Vagina (tissue), 2 donors: ENCODE measurements around the gene CHST9.

Source experiments
- POLR2AphosphoS5 ChIP-seq, 2 donors: sonication (generic); formaldehyde crosslinking; IDR thresholded peaks; one replicate each; pipeline ENCODE4 v1.9.0; 2017; ENCODE audit warnings: antibody characterized with exemption in 2 of 2, mild to moderate bottlenecking in 2 of 2, low read depth in 1 of 2; ENCODE audit not compliant: insufficient read depth in 1 of 2
- TF ChIP-seq, protein P1 (sequence below), 3 experiments: fragments of 450-650 bp in 2 of 3; fragments of 200-600 bp in 1 of 3; sonication (generic) in 1 of 3; IDR thresholded peaks; one replicate each; pipeline ENCODE4 v1.5.1; 2017 to 2019; ENCODE audit warnings: antibody characterized with exemption in 3 of 3, mild to moderate bottlenecking in 2 of 3, moderate library complexity in 2 of 3

DNA sequence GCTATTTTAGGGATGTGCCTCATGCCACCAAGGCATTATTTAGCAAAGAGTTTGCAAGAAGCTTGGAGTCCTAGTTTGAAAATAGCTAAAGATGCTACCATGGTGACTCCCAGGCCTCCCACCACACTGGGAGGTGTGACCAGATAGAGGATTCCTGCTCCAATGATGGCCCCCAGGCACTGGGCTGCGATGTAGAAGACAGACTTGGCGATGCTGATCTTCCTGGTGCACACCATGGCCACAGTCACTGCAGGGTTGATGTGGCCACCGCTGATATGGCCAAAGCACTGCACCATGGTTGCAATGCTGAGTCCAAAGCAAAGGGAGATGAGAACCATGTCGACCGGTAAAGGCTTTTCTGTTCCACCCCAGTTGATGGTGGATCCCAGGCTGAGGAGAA lies 323.0 kb downstream of the CHST9 start:
- TF ChIP-seq, protein P1, sequence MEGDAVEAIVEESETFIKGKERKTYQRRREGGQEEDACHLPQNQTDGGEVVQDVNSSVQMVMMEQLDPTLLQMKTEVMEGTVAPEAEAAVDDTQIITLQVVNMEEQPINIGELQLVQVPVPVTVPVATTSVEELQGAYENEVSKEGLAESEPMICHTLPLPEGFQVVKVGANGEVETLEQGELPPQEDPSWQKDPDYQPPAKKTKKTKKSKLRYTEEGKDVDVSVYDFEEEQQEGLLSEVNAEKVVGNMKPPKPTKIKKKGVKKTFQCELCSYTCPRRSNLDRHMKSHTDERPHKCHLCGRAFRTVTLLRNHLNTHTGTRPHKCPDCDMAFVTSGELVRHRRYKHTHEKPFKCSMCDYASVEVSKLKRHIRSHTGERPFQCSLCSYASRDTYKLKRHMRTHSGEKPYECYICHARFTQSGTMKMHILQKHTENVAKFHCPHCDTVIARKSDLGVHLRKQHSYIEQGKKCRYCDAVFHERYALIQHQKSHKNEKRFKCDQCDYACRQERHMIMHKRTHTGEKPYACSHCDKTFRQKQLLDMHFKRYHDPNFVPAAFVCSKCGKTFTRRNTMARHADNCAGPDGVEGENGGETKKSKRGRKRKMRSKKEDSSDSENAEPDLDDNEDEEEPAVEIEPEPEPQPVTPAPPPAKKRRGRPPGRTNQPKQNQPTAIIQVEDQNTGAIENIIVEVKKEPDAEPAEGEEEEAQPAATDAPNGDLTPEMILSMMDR (IDR thresholded peaks at IDR 0.05) = no peak
- TF ChIP-seq POLR2AphosphoS5 (IDR thresholded peaks at IDR 0.05; ENCODE audit: insufficient read depth in 1 of 2, low read depth in 1 of 2) = no peak
